ENCODE results near the gene FXYD2. TPM values are rescaled to one million over a fixed set of nuclear protein-coding genes. Genes with fewer than 3 reads are reported as not detected.
"Not testable (repeated sequence)": the region's sequence is repeated elsewhere in the genome, so short reads cannot be mapped to it uniquely, and the experiment has no call there.

Gene FXYD2
- total RNA-seq, 1 experiment from 2014 or later, result 1.4 TPM

GRCh38 chr11:117814204-117814765 lies 10.3 kb downstream of the FXYD2 start (continued):
- TF ChIP-seq AFF4 (CRISPR knock-in tag; IDR thresholded peaks at IDR 0.05; ENCODE audit: borderline replicate concordance) (no peak), ERG (CRISPR knock-in tag; IDR thresholded peaks at IDR 0.05) (no peak), AR (CRISPR knock-in tag; IDR thresholded peaks at IDR 0.05) (no peak)

- peaks cover 17% of the 10 kb centered on the region for H3K4me1 Mint-ChIP-seq
- H3K9me3 Mint-ChIP-seq; ATAC-seq; POLR2A ChIA-PET; DNase-seq (ENCODE audit: low spot score); H3K4me3 Mint-ChIP-seq; H3K36me3 Mint-ChIP-seq; H3K27me3 Mint-ChIP-seq (ENCODE audit: low read depth); H3K27ac Mint-ChIP-seq: not testable (repeated sequence)
- CTCF ChIA-PET, result interaction anchor here (0.9 to 4.8 kb wide), 13 partner anchors 7 to 383 kb away, joined by 3 to 122 read pairs (median 5); partner anchors contain the start of genes DSCAML1 and TMPRSS13
Measured at GRCh38 chr11:117810056-117810451, 14.5 kb downstream of the FXYD2 start.

GRCh38 chr11:117809236-117810055 lies 15.1 kb downstream of the FXYD2 start:
- ATAC-seq (peak; percentile 96), DNase-seq (ENCODE audit: low spot score) (peak; percentile 74)
- Mint-ChIP-seq H3K4me3 (no peak overlapping the region), H3K9me3 (no peaks in the 10 kb centered on the region), H3K27me3 (ENCODE audit: low read depth) (peaks cover 8% of the 10 kb centered on the region), H3K27ac (no peak overlapping the region; the same call in 1 of the 2 replicates), H3K4me1 (peaks cover 10% of the 10 kb centered on the region), H3K36me3 (no peaks in the 10 kb centered on the region)
- ChIA-PET CTCF (interaction anchor here (0.5 to 4.8 kb wide), 37 partner anchors 7 to 482 kb away, joined by 3 to 122 read pairs (median 4); partner anchors contain the start of genes CEP164, DSCAML1, FXYD6 and TMPRSS13), POLR2A (no interaction called here)
- TF ChIP-seq HMGXB4 (CRISPR knock-in tag; IDR thresholded peaks at IDR 0.05) (no peak), ZNF671 (CRISPR knock-in tag; IDR thresholded peaks at IDR 0.05) (no peak), ESRRA (CRISPR knock-in tag; IDR thresholded peaks at IDR 0.05; ENCODE audit: borderline replicate concordance) (no peak), ZBTB43 (CRISPR knock-in tag; IDR thresholded peaks at IDR 0.05) (0 out of 2 replicates have a peak, but pooled peaks have one; percentile 60)

Measured in WTC11 (cell line).